GM23248 (cell line): Measurements from ENCODE around the gene ADAMTS14.

Source experiments
- EZH2 ChIP-seq: fragments of 200-600 bp; sonication (generic); IDR thresholded peaks from 2 replicates; pipeline ENCODE4 v1.6.1; 2018; ENCODE audit warnings: antibody characterized with exemption, mild to moderate bottlenecking; ENCODE audit not compliant: insufficient read depth, poor library complexity, severe bottlenecking
- EZH2phosphoT487 ChIP-seq: fragments of 200-600 bp; sonication (generic); IDR thresholded peaks from 2 replicates; pipeline ENCODE4 v1.6.1; 2018; ENCODE audit warnings: antibody characterized with exemption, moderate library complexity, mild to moderate bottlenecking, low read depth; ENCODE audit not compliant: insufficient read depth

DNA sequence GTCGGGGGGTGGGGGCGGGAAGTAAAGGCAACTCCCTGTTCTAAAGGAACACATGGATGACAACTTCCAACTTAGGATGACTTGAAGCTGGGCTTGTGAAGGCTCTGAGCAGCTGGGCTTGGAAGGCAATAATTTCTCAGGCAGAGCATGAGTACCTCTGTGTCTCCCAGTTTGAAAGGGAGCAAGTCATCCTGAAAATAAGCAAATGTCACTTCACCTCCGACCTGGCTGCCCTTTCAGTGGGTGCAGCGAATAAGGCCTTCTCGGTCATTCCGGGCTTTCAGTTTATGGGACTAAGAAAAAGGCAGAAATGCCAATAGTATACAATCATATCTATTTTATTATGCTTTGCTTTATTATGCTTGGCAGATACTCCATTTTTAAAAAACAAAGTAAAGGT is 15.3 kb upstream of the ADAMTS14 start:
- TF ChIP-seq EZH2 (no peak), EZH2phosphoT487 (no peak)
